BLaER1 treated with 17β-estradiol and CSF1 and Interleukin-3, amounts not matched to agents 10 nM and 100 nM (cell line): ENCODE data around the gene GREB1L.
"Not testable (repeated sequence)": the region's sequence is repeated elsewhere in the genome, so short reads cannot be mapped to it uniquely, and the experiment has no call there.

Source experiments
- H3K27ac ChIP-seq, 11 experiments: shearing (Covaris generic); formaldehyde crosslinking; 2 replicates each; pipeline ENCODE4 v1.8.1; 2022
- H3K27me3 ChIP-seq, 11 experiments: shearing (Covaris generic); formaldehyde crosslinking; 2 replicates each; pipeline ENCODE4 v1.8.1; 2022
- H3K36me3 ChIP-seq, 11 experiments: shearing (Covaris generic); formaldehyde crosslinking; 2 replicates each; pipeline ENCODE4 v1.8.1; 2022
- H3K4me1 ChIP-seq, 10 experiments: shearing (Covaris generic); formaldehyde crosslinking; 2 replicates each; pipeline ENCODE4 v1.8.1; 2022
- H3K4me2 ChIP-seq, 11 experiments: shearing (Covaris generic); formaldehyde crosslinking; 2 replicates each; pipeline ENCODE4 v1.8.1; 2022
- H3K4me3 ChIP-seq, 10 experiments: shearing (Covaris generic); formaldehyde crosslinking; 2 replicates each; pipeline ENCODE4 v1.8.1; 2022
- H3K9ac ChIP-seq, 11 experiments: shearing (Covaris generic); formaldehyde crosslinking; 2 replicates each; pipeline ENCODE4 v1.8.1; 2022
- H3K9me3 ChIP-seq, 11 experiments: shearing (Covaris generic); formaldehyde crosslinking; replicated peaks in 1 of 11; 2 replicates each; pipeline ENCODE4 v1.8.1; 2022
- H4K20me1 ChIP-seq, 11 experiments: shearing (Covaris generic); formaldehyde crosslinking; 2 replicates each; pipeline ENCODE4 v1.8.1; 2022
- Cebpa-rat ChIP-seq, 11 experiments: shearing (Covaris generic); IDR thresholded peaks; 2 replicates each; pipeline ENCODE4 v1.8.1; 2022

Gene GREB1L

DNA sequence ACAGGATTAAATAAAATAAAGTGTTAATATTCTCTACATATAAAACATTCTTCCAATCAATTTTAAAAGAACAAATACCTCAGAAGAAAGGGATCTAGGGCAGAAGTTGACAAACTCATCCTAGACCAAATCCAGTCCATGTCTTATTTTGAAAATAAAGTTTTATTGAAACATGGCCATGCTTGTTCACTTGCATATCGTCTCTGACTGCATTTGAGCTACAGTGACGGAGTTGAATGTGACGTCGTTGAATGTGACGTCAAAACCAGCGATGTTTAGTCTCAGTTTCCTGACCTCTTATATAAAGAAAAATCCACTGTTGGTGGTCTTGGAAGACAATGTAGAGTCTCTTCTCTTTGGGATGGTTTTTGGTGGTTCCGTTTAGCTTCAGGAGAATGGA, 33.6 kb downstream of the GREB1L start:
- no peak for TF ChIP-seq Cebpa-rat (IDR thresholded peaks at IDR 0.05)
- no peaks in the 10 kb centered on the region for H3K27me3 ChIP-seq
- peaks cover 0 to 6% (median 0%) of the 10 kb centered on the region in 11 experiments; a peak in 2 of 22 replicates for H3K9me3 ChIP-seq
- H3K27ac ChIP-seq: no peak overlapping the region
- no peak overlapping the region for H3K4me2 ChIP-seq
- no peaks in the 10 kb centered on the region for H4K20me1 ChIP-seq
- no peak overlapping the region for H3K9ac ChIP-seq
- H3K4me1 ChIP-seq: peaks cover 0 to 25% (median 18%) of the 10 kb centered on the region in 10 experiments; a peak in 16 of 20 replicates
- H3K4me3 ChIP-seq: no peak overlapping the region
- no peaks in the 10 kb centered on the region for H3K36me3 ChIP-seq

DNA sequence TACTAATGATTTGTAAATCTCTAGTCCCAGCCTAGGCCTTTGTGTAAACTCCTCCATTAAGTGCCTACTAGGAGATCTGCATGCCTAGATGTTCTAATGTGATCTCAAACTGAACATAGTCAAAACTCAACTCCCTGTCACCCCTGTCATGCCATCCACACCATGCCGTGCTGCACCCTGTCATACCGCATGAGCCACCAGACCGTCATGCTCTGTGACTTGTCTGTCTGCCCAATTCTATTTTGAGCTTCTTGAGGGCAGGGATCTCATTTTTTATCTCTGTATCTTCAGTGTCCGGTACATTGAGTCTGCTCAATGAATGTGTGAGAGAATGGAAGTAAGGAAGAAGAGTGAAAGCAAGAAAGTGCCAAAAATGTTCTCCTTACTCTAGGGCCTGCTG, 35.5 kb downstream of the GREB1L start:
- Histone ChIP-seq H4K20me1 (no peaks in the 10 kb centered on the region), H3K9me3 (peaks cover 0 to 6% (median 0%) of the 10 kb centered on the region in 11 experiments; a peak in 2 of 22 replicates), H3K4me1 (peaks cover 0 to 11% (median 5%) of the 10 kb centered on the region in 10 experiments; a peak in 16 of 20 replicates), H3K4me3 (no peak overlapping the region), H3K36me3 (no peaks in the 10 kb centered on the region), H3K9ac (no peak overlapping the region), H3K27me3 (no peaks in the 10 kb centered on the region), H3K4me2 (no peak overlapping the region), H3K27ac (no peak overlapping the region)
- no peak for TF ChIP-seq Cebpa-rat (IDR thresholded peaks at IDR 0.05)

DNA sequence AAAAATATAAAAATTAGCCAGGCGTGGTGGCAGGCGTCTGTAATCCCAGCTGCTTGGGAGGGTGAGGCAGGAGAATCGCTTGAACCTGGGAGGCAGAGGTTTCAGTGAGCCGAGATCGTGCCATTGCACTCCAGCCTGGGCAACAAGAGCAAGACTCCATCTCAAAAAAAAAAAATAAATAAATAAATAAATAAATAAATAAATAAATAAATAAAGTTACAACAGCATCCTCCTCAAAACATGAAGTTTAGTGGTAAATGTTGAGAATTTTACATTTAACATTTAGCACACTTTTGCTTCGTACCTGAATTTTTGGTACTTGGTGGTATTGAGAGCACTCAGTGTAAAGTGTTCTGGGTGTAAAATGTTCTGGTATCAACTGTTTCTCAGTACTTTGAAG, 36.2 kb downstream of the GREB1L start:
- not testable (repeated sequence) for H3K36me3 ChIP-seq, H3K4me2 ChIP-seq, H3K27me3 ChIP-seq, H3K27ac ChIP-seq, H3K4me1 ChIP-seq, H3K9ac ChIP-seq, H4K20me1 ChIP-seq, H3K9me3 ChIP-seq, H3K4me3 ChIP-seq

DNA sequence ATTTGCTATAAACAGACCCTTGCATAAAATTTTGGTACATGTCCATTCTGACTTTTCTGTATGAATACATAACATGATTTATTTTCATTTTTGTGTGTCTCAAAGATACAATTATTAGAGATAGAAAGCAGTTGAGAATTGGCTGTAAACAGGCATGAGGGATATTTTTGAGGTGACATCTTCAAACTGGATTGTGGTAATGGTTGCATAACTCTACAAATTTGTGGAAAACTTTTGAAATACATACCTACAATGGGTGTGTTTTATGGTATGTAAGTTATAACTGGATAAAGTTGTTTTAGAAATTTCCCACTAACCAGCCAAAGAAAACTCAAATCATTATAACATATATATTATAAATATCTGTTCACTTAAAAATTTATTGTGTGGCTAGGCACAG, 39.6 kb downstream of the GREB1L start:
- H3K27me3 ChIP-seq: no peaks in the 10 kb centered on the region
- TF ChIP-seq Cebpa-rat (IDR thresholded peaks at IDR 0.05): no peak
- no peaks in the 10 kb centered on the region for H3K36me3 ChIP-seq
- no peak overlapping the region for H3K4me2 ChIP-seq
- no peak overlapping the region for H3K27ac ChIP-seq
- no peaks in the 10 kb centered on the region for H3K4me1 ChIP-seq
- H3K4me3 ChIP-seq: no peak overlapping the region
- H3K9me3 ChIP-seq: peaks cover 0 to 6% (median 0%) of the 10 kb centered on the region in 11 experiments; a peak in 2 of 22 replicates
- no peaks in the 10 kb centered on the region for H4K20me1 ChIP-seq
- no peak overlapping the region for H3K9ac ChIP-seq

DNA sequence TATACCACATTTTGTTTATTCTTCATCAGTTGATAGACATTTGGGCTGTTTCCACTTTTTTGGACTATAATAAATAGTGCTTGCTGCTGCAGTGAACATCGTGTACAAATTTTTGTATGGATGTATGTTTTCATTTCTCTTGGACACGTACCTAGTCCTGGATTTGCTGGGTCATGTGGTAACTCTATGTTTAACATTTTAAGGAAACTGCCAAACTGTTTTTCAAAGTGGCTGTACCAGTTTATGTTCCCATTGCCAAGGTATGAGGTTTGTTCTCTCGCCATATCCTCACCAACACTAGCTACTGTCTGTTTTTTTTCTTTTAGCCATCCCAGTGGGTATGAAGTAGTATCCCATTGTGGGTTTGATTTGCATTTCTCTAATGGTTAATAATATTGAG, 42.5 kb downstream of the GREB1L start:
- Histone ChIP-seq H3K4me2 (no peak overlapping the region), H3K4me3 (no peak overlapping the region), H3K9ac (no peak overlapping the region), H3K27me3 (no peaks in the 10 kb centered on the region), H4K20me1 (no peaks in the 10 kb centered on the region), H3K4me1 (no peaks in the 10 kb centered on the region), H3K27ac (no peak overlapping the region), H3K36me3 (no peaks in the 10 kb centered on the region), H3K9me3 (no peaks in the 10 kb centered on the region)
- no peak for TF ChIP-seq Cebpa-rat (IDR thresholded peaks at IDR 0.05)

DNA sequence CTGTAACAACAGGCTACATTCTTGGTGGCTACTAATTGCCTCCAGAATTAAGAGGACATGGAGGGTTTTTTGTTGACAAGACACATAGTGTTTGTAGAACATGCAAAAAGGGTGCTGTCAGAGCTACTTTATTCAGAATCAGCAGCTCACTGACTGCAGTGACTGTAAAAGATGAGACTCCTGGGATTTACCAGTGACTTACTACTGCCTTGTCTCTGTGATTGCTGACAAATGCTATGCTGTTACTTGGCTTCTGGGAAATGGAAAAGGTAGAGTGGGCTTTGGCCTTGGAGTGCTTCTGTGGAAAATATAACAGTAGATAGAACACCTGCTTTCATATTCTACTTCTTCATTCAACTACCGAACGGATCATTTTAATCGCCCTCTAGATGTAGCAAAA, 47.8 kb downstream of the GREB1L start:
- H3K4me2 ChIP-seq: no peak overlapping the region
- no peak overlapping the region for H3K4me3 ChIP-seq
- no peaks in the 10 kb centered on the region for H3K9me3 ChIP-seq
- H3K27ac ChIP-seq: no peak overlapping the region
- no peak overlapping the region for H3K9ac ChIP-seq
- H4K20me1 ChIP-seq: no peaks in the 10 kb centered on the region
- no peaks in the 10 kb centered on the region for H3K27me3 ChIP-seq
- peaks cover 0 to 3% (median 0%) of the 10 kb centered on the region in 10 experiments; a peak in 1 of 20 replicates for H3K4me1 ChIP-seq
- TF ChIP-seq Cebpa-rat (IDR thresholded peaks at IDR 0.05): no peak
- no peaks in the 10 kb centered on the region for H3K36me3 ChIP-seq

DNA sequence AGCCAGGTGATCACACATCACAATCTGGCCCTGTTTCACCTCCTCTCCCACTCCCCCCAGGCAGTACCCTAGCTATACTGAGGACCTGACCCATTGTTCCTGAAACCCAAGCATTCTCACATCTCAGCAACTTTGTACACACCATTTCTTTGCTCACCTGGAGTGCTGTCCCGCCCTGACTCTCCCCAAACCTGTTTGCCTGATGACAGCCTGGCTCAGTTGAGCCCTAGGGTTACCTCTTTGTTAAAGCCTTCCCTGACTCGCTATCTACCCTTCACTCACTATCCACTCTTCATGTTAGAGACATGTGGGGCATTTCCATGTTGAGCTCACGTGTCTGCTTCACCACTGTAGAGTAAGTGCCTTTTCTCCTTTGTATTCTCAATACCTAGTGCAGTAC, 49.1 kb downstream of the GREB1L start:
- H3K9me3 ChIP-seq: no peaks in the 10 kb centered on the region; a peak in 1 of 22 replicates
- H3K4me2 ChIP-seq: no peak overlapping the region
- H3K36me3 ChIP-seq: no peaks in the 10 kb centered on the region
- no peak overlapping the region for H3K9ac ChIP-seq
- H3K27ac ChIP-seq: no peak overlapping the region
- peaks cover 0 to 3% (median 0%) of the 10 kb centered on the region in 10 experiments; a peak in 1 of 20 replicates for H3K4me1 ChIP-seq
- no peak for TF ChIP-seq Cebpa-rat (IDR thresholded peaks at IDR 0.05)
- no peak overlapping the region for H3K4me3 ChIP-seq
- H4K20me1 ChIP-seq: no peaks in the 10 kb centered on the region
- no peaks in the 10 kb centered on the region for H3K27me3 ChIP-seq

DNA sequence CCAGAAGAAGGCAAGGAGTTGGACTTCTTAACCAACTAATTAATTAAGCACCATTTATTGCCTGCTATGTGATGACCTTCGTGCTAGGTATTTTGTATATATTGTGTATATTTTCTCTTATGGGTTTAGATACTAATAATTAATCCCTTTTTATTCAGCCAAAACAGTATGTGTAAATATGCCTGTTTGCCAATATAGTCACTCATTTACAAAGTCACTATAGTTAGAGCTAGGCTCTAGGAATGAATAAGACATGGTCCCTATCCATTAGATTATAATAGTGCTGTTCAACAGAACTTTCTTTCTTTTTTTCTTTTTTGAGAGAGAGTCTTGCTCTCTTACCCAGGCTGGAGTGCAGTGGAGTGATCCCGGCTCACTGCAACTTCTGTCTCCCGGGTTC, 51.4 kb downstream of the GREB1L start:
- Histone ChIP-seq H4K20me1 (no peaks in the 10 kb centered on the region), H3K27me3 (no peaks in the 10 kb centered on the region), H3K4me3 (no peak overlapping the region), H3K27ac (no peak overlapping the region), H3K4me1 (peaks cover 0 to 18% (median 4%) of the 10 kb centered on the region in 10 experiments; a peak in 12 of 20 replicates), H3K36me3 (no peaks in the 10 kb centered on the region), H3K4me2 (no peak overlapping the region), H3K9ac (no peak overlapping the region), H3K9me3 (no peaks in the 10 kb centered on the region; a peak in 1 of 22 replicates)
- TF ChIP-seq Cebpa-rat (IDR thresholded peaks at IDR 0.05): no peak

DNA sequence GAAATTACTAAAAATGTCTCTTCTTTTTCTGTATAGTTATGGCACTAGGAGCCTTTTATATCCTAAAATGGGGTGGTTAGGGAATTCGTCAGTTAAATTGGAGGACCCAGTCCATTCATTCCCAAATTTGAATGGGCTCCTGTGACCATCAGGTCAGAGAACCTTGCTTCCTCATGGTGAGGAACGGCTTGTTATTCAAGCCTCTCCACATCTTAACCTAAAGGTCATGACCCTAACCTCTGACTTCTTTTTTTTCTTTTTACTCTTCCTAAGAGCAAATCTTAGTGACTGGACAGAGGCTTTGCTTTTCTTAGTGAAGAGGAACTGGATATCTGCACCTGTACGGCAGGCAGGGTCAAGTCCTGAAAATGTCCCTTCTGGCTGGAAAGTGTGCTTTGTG, 53.1 kb downstream of the GREB1L start:
- Histone ChIP-seq H3K9me3 (no peaks in the 10 kb centered on the region; a peak in 1 of 22 replicates), H3K4me3 (no peak overlapping the region), H3K9ac (no peak overlapping the region), H3K27ac (no peak overlapping the region), H3K36me3 (no peaks in the 10 kb centered on the region), H4K20me1 (no peaks in the 10 kb centered on the region), H3K27me3 (no peaks in the 10 kb centered on the region), H3K4me2 (no peak overlapping the region), H3K4me1 (peaks cover 0 to 24% (median 8%) of the 10 kb centered on the region in 10 experiments; a peak in 12 of 20 replicates)
- no peak for TF ChIP-seq Cebpa-rat (IDR thresholded peaks at IDR 0.05)

GRCh38 chr18:21296045-21296444, 54.0 kb downstream of the GREB1L start:
- no peaks in the 10 kb centered on the region for H3K27me3 ChIP-seq
- H3K36me3 ChIP-seq: no peaks in the 10 kb centered on the region
- H3K4me1 ChIP-seq: peaks cover 0 to 22% (median 8%) of the 10 kb centered on the region in 10 experiments; a peak in 12 of 20 replicates
- TF ChIP-seq Cebpa-rat (IDR thresholded peaks at IDR 0.05): no peak
- H3K4me3 ChIP-seq: no peak overlapping the region
- H3K9me3 ChIP-seq: no peaks in the 10 kb centered on the region; a peak in 1 of 22 replicates
- no peak overlapping the region for H3K4me2 ChIP-seq
- H4K20me1 ChIP-seq: no peaks in the 10 kb centered on the region
- H3K9ac ChIP-seq: no peak overlapping the region
- H3K27ac ChIP-seq: no peak overlapping the region
